HG03457 (cell line): ENCODE data around the gene SLCO4A1.

ENCODE experiments used
- ATAC-seq: cut with Tn5 transposase; IDR thresholded peaks from one replicate; pipeline ENCODE4 v1.9.1; 2021; ENCODE audit warnings: moderate number of reproducible peaks; ENCODE audit not compliant: unreplicated experiment

SLCO4A1 gene, protein sequence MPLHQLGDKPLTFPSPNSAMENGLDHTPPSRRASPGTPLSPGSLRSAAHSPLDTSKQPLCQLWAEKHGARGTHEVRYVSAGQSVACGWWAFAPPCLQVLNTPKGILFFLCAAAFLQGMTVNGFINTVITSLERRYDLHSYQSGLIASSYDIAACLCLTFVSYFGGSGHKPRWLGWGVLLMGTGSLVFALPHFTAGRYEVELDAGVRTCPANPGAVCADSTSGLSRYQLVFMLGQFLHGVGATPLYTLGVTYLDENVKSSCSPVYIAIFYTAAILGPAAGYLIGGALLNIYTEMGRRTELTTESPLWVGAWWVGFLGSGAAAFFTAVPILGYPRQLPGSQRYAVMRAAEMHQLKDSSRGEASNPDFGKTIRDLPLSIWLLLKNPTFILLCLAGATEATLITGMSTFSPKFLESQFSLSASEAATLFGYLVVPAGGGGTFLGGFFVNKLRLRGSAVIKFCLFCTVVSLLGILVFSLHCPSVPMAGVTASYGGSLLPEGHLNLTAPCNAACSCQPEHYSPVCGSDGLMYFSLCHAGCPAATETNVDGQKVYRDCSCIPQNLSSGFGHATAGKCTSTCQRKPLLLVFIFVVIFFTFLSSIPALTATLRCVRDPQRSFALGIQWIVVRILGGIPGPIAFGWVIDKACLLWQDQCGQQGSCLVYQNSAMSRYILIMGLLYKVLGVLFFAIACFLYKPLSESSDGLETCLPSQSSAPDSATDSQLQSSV

DNA sequence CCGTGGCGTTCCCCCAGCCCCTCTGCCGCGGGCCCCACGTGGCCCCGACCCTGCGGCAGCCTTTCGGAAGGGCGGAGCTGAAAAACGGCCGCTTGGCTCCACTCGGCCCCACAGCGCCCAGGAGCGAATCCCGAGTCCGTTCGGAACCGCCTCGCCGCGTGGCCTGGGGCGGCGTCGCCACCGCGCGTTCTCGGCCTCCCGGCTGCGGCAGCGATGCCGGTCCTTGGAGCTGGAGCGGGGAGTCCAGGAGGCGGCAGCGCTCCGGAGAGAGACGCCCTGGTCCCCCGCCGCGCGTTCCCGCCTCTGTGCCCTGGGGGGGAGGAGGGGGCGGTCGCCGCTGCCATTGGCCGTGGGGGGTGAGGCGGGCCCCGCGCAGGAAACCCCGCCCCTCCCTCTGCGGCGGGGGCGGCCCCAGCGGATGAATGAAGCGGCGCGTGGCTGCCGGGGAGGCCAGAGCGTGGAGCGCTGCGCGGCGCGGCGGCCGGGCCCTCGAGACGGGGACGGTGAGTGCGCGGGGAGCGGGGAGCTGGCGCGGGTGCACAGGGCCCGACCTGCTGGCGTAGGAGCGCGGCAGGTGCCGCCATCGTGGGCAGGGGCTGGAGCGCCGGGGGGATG, at the start of gene SLCO4A1:
Gene SLCO4A1 (plus strand): TSS at position 453 of the 615 bp plus-strand sequence. CDS start 13,952 bp downstream, outside the sequence.
- peak; percentile 43 for ATAC-seq

DNA sequence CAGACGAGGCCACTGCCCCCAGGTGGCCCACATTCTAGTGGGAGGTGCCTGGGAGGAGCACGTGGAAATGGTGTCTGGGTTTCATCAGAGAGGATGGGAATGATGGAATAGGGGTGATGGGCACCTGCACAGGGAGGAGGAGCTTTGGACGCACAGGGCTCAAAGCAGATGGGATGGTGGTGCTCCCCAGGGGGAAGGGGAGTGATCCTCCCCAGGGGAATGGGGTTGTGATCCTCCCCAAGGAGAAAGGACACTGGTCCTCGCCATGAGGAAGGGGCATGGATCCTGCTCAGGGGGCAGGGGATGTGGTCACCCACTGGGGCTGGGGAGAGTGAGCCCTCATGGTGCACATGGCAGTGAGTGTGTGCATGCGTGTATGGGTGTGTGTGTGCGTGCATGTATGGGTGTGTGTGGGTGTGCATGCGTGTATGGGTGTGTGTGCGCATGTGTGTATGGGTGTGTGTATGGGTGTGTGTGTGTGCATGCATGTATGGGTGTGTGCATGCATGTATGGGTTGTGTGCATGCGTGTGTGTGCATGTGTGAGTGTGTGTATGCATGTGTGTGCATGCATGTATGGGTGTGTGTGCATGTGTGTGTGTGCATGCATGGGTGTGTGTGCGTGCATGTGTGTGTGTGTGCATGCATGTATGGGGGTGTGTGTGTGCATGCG, 49.7 kb upstream of the SLCO4A1 start:
- ATAC-seq = no peak

- ATAC-seq = no peak
Measured at GRCh38 chr20:62593616-62594015, 48.7 kb upstream of the SLCO4A1 start.

DNA sequence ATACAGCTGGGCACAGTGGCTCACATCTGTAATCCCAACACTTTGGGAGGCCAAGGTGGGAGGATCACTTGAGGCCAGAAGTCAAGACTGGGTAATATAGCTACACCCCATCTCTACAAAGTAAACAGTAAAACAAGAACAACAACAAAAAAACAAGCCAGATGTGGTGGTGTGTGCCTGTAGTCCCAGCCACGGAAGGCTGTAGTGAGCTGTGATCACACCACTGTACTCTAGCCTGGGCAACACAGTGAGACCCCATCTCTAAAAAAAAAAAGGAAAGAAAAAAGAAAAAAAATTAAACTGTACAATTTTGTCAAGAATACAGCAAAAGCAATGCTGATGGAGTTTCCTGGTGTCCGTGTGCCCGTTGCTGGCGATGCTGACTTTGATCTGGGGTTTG, 47.2 kb upstream of the SLCO4A1 start:
- ATAC-seq = no peak

DNA sequence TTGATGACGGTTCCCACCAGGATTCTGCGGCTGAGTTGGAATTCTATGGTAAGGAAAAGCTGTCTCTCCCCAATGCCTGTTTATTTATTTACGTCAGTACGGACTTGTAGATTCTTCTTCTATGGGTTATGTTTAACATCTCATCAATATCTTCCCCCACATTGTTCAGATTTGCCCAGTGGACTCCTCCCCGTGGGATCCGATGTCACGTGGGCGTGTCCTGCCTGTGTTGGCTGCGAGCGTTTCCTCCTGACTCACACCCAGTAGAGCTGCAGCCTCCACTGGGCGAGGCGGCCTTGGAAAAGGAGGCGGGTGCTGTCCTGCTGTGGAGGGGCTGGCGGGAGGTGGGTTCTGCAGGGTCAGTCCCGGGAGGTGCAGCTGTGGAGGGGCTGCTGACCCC, 46.8 kb upstream of the SLCO4A1 start:
- no peak for ATAC-seq

DNA sequence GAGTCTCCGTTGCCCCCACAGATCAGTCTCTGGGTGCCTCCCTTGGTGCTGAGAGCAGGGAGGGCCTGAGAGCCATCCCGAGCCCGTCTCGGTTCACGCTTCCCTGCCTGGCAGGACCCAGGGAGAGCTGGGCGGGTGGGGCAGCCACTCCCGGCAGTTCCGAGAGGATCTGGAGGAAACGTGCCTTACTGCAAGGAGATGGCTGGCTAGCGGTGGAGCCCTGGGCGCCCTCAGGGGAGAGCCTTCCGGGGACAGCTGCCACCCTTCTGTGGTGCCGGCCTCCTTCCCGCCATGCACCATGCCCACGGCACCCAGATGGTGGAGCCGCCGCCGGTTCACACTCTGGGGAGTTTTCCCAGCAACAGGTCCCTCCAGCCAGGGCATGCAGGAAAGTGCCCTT, 45.8 kb upstream of the SLCO4A1 start:
- ATAC-seq = no peak

DNA sequence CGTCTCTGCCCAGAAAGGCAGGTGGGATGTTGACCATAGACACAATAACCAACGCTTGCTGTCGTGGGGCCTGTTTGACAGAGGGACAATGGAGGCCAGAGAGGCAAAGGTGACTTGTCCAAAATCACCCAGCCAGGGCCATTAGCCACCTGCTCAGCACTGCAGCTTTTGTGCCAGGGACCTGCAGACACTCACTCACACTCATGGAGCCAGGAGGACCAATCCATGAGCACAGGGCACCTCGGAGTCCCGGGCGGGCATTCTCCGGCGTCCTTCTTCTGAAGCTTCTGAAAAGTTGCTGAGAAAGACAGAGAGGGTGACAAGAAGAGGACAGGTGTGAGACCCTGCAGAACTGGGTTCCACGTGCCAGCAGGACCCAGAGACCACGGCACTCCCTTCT, 45.4 kb upstream of the SLCO4A1 start:
- ATAC-seq = no peak

- no peak for ATAC-seq
Measured at GRCh38 chr20:62597416-62598115, 44.7 kb upstream of the SLCO4A1 start.

GRCh38 chr20:62598761-62599194, 43.5 kb upstream of the SLCO4A1 start:
- ATAC-seq = no peak

- no peak for ATAC-seq
Measured at GRCh38 chr20:62599216-62600110, 42.8 kb upstream of the SLCO4A1 start.

- ATAC-seq = no peak
Measured at GRCh38 chr20:62601172-62601571, 41.1 kb upstream of the SLCO4A1 start.

DNA sequence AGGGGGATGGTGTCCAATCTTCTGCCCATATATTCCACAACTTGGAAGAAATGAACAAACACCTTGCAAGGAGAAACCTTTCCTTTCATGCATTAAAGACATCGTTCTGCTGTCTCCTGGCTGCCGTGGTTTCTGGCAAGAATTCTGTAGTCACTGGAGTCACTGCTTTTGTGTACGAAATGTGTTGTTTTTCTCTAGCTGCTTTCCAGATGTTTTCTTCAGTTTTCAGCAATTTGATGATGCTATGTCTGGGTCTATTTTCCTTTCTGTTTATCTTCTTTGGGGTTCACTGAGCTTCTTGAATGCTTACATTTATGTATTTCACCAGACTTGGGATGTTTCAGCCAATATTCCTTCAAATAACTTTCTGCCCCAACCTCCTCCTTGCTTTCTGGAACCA, 40.6 kb upstream of the SLCO4A1 start:
- ATAC-seq = no peak

DNA sequence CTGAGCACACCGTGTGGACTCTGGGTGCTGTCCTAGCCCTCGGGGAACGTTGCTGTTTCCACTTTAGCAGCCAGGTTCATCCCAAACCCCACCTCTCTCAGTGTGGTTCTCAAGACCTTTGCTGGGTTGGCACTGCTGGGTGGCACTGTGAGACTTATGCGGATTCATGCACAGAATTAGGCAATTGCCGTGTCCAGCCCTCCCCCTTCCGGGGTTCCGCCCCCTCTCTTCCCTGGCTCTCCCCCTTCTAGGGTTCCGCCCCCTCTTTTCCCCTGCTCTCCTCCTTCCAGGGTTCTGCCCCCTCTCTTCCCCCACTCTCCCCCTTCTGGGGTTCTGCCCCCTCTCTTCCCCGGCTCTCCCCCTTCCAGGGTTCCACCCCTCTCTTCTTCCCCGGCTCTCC, 39.8 kb upstream of the SLCO4A1 start:
- no peak for ATAC-seq

DNA sequence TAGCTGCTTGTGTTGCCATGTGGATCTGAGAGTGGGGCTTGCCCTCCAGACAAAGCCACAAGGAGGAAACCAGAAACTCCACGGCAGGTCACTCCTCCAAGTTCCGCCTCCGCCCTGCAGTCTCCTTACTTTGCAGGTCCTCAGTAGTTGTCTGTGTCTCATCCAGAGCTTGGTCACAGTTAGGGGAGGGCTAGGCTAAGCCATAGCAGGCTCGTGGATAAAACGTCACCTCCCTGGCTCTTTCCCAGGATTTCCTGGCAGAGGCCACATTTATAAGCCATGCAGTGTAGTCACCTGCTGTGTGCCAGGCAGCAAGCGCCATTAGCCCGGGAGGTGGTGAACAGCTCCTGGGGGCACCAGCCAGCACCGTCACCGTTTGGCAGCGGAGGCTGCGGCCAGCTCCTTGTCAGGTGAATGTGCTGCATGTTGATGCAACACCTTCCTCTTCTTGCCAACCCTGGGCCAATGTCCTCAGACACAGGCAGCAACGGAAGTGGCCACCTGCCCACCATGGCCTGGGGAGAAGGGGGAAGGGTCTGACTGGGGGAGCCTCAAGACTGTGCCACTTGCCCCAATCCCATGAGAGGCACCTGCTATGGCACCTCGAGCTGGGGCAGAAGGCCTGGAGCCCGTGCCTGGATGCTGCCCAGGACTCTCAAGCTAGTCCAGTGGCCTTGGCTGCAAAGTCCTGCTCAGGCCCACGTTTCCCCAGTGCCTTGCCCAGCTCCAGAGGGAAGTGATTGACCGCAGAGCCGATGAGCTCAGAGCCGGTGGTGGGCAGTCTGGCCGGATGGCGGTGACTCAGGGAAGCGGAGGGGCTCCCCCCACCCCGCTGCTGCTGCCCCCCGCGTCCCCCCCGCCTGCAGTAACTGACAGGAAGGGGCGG, 39.0 kb upstream of the SLCO4A1 start:
- no peak for ATAC-seq

DNA sequence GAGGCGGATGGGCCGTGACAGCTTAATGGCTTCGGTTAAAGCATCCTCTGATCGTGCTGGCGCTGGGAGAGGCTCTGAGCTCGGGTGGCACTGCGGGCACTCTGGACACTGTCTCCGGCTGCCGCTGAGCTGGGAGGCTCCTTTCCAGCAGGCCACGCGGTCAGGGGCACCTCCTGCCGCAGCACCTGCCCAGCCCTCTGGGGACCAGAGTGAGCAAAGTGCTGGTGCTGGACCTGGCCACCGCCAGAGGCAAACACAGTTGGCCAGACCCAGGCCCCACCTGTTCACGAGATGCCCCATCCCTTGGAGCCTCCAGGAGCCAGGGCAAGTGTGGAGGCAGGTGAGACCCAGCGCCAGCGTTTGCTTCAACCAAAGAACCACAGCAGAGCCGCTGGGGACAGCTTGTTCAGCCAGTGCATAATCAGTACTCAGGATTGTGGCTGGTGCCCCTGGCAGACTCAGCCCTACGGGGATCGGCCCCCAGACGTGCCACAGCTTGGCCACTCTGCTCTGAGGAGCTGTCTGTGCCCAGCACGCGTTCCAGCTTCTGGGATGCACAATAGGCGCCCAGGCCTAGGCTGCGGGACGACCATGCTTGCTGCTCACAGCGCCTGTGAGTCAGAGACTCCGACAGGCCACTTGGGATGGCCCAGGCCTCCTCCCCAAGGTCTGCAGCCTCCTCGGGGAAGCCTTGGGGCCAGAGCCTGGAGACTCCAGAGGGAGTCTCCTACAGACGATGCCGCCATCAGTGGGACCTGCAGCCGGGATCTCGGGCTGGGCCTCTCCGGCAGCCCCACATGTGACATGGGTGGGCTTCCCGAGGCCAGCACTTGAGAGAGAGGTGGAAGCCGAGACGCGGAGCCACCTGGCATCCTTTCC, 38.2 kb upstream of the SLCO4A1 start:
- ATAC-seq = no peak

DNA sequence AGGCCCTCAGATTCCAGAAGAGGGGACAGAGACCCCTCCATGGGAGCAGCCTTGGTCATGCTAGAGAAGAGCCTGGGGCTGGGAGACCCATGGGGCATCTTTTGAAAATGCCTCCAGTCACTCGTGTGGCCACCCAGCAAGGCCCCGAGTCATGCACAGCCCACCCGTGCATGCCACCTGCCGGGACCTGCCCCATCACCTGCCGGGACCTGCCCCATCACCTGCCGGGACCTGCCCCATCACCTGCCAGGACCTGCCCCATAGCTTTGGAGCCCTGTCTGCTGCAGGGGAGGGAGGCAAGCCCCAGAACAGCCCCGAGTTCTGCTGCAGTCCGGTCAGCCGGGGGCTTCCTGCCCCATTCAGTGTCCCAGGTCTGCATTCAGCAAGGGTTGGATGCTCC, 37.5 kb upstream of the SLCO4A1 start:
- no peak for ATAC-seq

DNA sequence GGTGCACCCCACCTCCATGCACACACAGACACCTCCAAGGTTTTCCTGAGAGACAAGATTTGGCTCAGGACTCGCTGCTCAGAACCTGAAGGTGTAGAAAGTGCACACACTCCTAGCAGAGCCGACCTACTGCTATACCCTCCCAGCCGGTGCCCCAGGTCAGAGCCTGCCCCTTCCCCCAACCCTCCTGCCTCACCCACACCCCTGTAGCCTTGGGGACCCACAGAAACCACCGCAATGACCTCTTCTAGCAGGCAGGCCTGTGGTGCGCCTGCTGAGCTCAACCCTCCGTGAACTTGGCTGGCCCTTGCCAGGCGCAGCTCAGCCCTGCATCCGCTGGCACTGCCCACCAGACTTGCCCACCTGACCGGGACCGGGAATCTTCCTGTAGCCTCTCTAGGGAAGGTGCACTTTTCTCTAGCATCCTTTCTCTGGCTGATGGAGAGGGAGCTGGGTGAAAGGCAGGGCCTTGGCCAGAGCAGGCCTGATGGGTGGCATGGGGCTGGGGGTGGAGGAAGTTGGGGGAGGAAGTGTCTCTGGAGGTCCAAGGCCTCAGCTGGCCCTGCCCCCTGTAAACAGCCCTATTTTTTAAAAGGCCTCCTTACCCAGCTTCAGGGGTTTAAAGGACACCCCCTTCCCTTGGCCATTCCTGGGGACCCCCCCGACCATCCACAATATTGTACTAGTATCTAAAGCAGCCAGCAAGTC, 36.9 kb upstream of the SLCO4A1 start:
- ATAC-seq = no peak
